NCI-H2081 (cell line): Measurements from ENCODE around the gene EFR3B.
A peak's percentile ranks its signal among the peaks of the same experiment; 100 is the strongest.

ENCODE experiments used
- DNase-seq, 2 experiments: peaks; one replicate each; lab custom pipeline; 2025; lab: John Stamatoyannopoulos, UW

The EFR3B gene

DNA sequence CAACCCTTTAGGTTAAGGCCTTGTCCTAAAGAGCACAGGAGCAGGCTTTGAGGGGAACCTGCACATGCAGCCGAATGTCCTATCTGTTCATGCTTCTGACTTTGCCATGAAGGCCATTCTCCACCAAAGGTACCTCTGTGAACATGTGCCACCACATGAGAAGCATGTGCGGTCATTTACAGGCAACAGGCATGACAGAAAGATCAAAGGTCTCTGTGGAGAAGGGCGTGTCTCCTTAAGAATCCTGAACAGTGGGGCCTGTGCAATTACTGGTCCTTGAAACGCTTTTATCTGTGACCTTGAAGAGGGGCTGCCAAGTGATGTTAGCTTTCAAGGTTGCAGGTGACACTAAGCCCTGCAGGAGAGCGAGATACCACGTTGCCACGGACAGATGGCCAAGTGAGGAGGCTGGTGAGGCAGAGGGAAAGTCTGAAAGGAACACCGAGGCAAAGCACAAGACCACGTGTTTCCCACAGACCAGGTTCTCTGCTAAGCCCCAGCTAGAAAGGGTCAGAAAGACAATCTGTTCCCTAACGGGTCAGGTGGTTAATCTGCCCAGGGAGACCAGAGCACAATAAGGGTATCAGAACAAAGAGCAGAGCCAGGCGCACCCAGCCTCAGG lies 146.0 kb downstream of the EFR3B start:
- DNase-seq: no peak

- DNase-seq: no peak
Measured at GRCh38 chr2:25188405-25188804, 146.5 kb downstream of the EFR3B start.

DNA sequence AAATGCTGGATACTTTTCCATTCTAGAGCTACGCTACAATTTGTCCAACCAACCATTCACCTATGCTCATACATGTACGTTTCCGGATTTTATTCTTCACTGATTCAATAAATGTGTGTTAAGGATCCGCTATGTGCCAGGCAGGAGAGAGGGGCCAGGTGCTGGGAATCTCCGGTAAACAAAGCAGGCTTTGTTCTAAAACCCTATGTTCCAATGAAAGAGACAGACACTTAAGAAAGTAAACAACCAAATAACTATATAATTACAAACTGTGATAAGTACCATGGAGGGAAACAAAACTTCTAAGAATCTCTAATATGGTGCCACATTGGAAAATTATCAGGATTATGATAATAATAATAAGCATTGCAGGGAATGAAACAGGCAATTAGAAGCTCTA lies 148.7 kb downstream of the EFR3B start:
- peak; percentile 35 to 81 for DNase-seq

DNA sequence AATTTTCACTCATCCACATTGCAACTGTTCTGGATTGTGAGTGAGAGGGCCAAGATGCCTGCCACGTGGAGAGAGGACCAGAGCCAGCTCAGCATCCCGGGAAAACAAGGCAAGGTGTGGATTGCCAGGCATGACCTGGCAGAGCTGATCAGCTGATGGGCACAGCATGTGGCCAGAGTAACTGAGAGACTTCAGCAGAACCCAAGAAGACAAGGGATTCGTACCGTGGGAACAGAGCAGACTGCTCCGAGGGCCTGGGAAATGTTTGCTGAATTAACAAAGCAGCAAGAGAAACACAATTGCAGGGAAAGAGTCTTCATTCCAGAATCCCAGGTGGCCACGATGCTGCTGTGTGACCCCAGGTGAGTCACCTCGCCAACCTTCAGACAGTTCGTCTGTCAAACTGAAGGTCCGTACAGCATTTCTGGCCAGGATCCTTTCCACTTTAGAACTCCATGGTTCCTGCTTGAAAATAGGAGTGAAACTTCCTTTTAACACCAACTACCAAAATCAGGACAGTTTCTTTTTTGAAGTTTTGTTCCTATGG lies 152.8 kb downstream of the EFR3B start:
- DNase-seq: no peak

DNA sequence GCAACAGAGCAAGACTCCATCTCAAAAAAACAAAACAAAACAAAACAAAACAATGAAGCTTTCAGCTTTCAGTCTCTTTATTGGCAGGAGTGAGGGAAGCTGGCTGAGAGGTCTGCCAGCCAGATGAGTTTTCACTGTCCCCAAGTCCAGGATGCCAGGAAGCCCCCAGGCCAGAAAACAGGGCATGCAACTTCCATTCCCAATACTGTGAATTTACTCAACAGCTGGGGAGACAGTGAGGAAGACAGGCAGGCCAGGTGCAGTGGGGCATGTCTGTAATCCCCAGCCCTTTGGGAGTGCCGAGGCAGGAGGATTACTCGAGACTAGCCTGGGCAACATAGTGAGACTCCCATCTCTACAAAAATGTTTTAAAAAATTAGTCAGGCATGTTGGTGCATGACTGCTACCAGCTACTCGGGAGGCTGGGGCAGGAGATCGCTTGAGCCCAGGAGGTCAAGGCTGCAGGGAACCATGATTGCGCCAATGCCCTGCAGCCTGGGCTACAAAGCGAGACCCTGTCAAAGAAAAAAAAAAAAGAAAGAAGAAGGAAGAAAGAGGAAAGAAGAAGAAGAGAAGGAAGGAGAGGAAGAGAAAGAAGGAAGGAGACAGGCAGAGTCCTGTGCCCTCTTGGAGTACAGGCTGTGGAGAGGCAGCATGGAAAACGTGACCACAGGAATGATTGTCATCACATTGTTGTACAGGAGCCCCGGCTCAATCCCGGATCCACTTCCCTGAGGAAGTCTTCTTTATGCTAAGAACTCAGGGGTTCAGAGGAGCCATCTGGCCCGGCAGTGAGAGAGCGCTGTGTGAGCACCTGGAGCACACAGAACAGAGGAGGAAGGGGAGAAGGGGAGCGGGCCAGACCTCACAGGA lies 155.7 kb downstream of the EFR3B start:
- no peak for DNase-seq

DNA sequence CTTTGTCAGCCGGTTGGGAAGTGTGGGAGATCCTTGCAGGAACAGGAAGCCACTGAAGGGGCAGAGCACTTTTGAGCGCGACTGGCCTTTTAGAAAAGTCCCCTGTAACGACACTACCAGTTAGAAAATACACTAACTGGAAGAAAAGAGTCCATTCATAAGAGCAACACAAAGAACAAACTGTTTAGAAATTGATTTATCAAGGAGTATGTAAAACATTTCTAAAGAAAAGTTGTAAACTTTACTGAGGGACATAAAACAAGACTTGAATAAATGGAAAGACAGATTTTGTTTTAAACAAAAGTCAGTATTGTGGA lies 156.3 kb downstream of the EFR3B start:
- DNase-seq: no peak

- no peak for DNase-seq
Measured at GRCh38 chr2:25198576-25198975, 156.7 kb downstream of the EFR3B start.

- no peak for DNase-seq
Measured at GRCh38 chr2:25201265-25201664, 159.4 kb downstream of the EFR3B start.

- no peak for DNase-seq
Measured at GRCh38 chr2:25201794-25202193, 159.9 kb downstream of the EFR3B start.

DNA sequence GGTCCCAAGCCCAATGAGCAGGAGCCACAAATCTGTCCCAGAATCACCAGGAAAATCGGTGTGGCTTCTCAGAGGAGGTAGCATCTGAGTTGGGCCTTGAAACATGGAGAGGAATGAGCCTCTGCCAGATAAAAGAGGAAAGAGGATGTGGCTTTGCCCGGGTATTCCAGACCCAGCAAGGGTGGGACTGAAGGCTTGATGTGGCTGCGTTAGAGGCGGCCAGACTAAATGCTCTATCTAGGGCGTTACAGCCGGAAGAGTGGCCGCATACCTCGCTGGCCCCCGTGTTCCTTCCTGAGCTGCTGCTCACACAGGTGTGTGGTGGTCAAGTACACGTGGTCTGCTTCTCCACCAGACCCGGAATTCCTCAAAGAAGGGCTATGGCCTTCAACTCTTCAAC lies 160.4 kb downstream of the EFR3B start:
- no peak for DNase-seq

DNA sequence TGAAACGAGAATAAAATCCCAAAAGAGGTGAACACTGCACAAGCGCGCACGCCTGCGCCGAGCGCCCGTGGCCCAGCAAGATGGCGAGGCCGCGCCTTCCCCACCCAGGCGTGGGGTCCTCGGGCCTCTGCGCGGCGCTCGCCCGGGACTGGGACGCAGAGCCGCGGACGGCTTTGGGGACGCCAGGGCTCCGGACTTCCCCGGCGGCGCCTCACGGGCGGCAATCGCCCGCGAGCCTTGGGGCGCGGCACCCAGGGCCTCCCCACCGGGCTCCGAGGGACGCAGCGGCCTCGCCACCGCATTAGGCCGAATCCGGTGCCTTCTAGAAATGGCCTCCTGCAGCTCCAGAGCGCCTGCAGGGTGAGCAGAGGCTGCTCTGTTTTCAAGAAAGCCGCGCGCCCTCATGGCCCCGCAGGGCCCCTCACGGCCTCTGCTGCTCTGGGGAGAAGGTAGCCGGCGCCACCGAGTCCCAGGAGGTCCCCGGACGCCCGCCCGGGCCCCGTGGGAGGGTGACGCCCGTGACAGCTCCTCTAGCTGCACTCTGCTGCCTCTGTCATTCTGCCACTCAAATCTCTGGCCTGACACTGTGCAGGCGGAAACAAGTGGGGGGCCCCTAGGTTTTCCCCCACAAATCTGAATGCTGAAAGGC lies 162.4 kb downstream of the EFR3B start:
- no peak for DNase-seq

DNA sequence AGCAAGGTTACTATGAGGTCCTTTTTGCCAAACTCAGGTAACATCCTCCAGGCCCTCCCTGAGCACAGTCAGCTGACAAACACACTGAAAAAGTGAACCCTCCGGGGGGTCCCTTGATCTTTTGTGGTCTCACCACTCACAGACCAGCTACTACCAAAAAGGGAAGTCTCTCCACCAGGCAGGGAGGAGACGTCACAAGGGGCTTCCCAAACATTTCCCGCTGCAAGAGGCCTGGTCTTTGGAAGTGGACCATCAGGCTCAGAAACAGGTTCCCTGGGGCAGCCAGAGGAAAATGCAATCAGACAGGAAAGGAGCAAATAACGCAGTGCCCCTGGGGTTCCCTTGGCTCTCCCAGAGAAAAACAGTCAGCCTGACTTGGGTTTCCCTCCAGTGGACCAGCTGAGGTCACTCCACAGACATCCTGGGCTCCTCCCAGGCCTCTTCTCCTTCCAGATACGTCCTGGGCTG lies 165.2 kb downstream of the EFR3B start:
- no peak for DNase-seq
